IMR-90 (cell line): ENCODE measurements around the gene MAB21L4. TPM values are rescaled to one million over a fixed set of nuclear protein-coding genes. Genes with fewer than 3 reads are reported as not detected.

Source experiments
- ATAC-seq: fragments of 200-7000 bp; cut with Tn5 transposase; 2 replicates; pipeline ENCODE4 v1.9.1; 2020; ENCODE audit warnings: low read depth, mild to moderate bottlenecking, moderate library complexity
- BruUV-seq: library from RNA; stranded (reverse); fragments of 400-500 nt; replicated peaks from 2 replicates; lab custom pipeline; 2021; lab: Mats Ljungman, UMichigan
- CTCF ChIA-PET: fragments of 300-600 bp; formaldehyde crosslinking; extraction: SDS; loops from one replicate; lab custom pipeline; 2021; ENCODE audit warnings: antibody characterized with exemption; lab: Yijun Ruan, JAX
- POLR2A ChIA-PET: fragments of 300-600 bp; sonication (Branson Sonifier 250); formaldehyde crosslinking; loops from one replicate; lab custom pipeline; 2022; ENCODE audit warnings: antibody characterized with exemption; ENCODE audit not compliant: unreplicated experiment; lab: Charles Lee
- DNase-seq: peaks from one replicate; pipeline ENCODE4 v3.0.0; 2013
- H2AFZ ChIP-seq: replicated peaks from 2 replicates; pipeline ENCODE3; 2013; ENCODE audit warnings: low read length, mild to moderate bottlenecking; ENCODE audit not compliant: poor library complexity
- H2AK5ac ChIP-seq: 2 replicates; pipeline ENCODE4 v1.6.1; 2013; ENCODE audit warnings: low read depth, low read length, inconsistent platforms
- H2AK9ac ChIP-seq: replicated peaks from 2 replicates; pipeline ENCODE3; 2013; ENCODE audit warnings: mild to moderate bottlenecking, low read depth, low read length, moderate library complexity; ENCODE audit not compliant: poor library complexity
- H2BK120ac ChIP-seq: 2 replicates; pipeline ENCODE4 v1.6.1; 2013; ENCODE audit warnings: low read depth, low read length, inconsistent platforms
- H2BK15ac ChIP-seq: 3 replicates; pipeline ENCODE4 v1.6.1; 2013; ENCODE audit warnings: low read depth, low read length, inconsistent platforms
- H2BK20ac ChIP-seq: 2 replicates; pipeline ENCODE4 v1.6.1; 2013; ENCODE audit warnings: low read depth, mild to moderate bottlenecking, inconsistent platforms, low read length, moderate library complexity
- H2BK5ac ChIP-seq: 2 replicates; pipeline ENCODE4 v1.6.1; 2013; ENCODE audit warnings: mild to moderate bottlenecking, low read depth, low read length, inconsistent platforms; ENCODE audit not compliant: poor library complexity, severe bottlenecking
- H3K14ac ChIP-seq: replicated peaks from 2 replicates; pipeline ENCODE4 v1.6.1; 2013; ENCODE audit warnings: low read depth, low read length, inconsistent platforms
- H3K18ac ChIP-seq: 2 replicates; pipeline ENCODE4 v1.6.1; 2013; ENCODE audit warnings: low read depth, low read length, control low read depth
- H3K23ac ChIP-seq: 2 replicates; pipeline ENCODE4 v1.6.1; 2013; ENCODE audit warnings: low read depth, low read length, inconsistent platforms
- H3K27ac ChIP-seq: 2 replicates; pipeline ENCODE4 v1.5.1; 2013; ENCODE audit warnings: mild to moderate bottlenecking, control low read depth, low read length; ENCODE audit not compliant: insufficient read depth
- H3K27me3 ChIP-seq: 2 replicates; pipeline ENCODE4 v1.6.1; 2013; ENCODE audit warnings: low read length; ENCODE audit not compliant: control insufficient read depth, insufficient read depth
- H3K36me3 ChIP-seq: 2 replicates; pipeline ENCODE4 v1.6.1; 2013; ENCODE audit warnings: low read length, mixed read lengths; ENCODE audit not compliant: control insufficient read depth, insufficient read depth
- H3K4ac ChIP-seq: 2 replicates; pipeline ENCODE4 v1.6.1; 2013; ENCODE audit warnings: low read depth, low read length, inconsistent platforms
- H3K4me1 ChIP-seq: 2 replicates; pipeline ENCODE4 v1.6.1; 2013; ENCODE audit warnings: low read length, mixed read lengths; ENCODE audit not compliant: control insufficient read depth, insufficient read depth
- H3K4me2 ChIP-seq: 2 replicates; pipeline ENCODE4 v1.6.1; 2013; ENCODE audit warnings: low read depth, mild to moderate bottlenecking, control low read depth, low read length, moderate library complexity
- H3K4me3 ChIP-seq: 2 replicates; pipeline ENCODE4 v1.5.1; 2013; ENCODE audit warnings: low read depth, mild to moderate bottlenecking, control low read depth, low read length, moderate library complexity; ENCODE audit not compliant: insufficient read depth
- H3K56ac ChIP-seq: 2 replicates; pipeline ENCODE4 v1.6.1; 2013; ENCODE audit warnings: low read length, inconsistent platforms; ENCODE audit not compliant: insufficient read depth; ENCODE audit errors: extremely low read depth
- H3K79me1 ChIP-seq, 2 experiments: 2 replicates each; pipeline ENCODE4 v1.6.1; 2013; ENCODE audit warnings: low read length in 2 of 2, inconsistent platforms in 1 of 2, low read depth in 1 of 2
- H3K9ac ChIP-seq: 2 replicates; pipeline ENCODE4 v1.6.1; 2013; ENCODE audit warnings: low read depth, low read length, control low read depth
- H3K9me1 ChIP-seq: 2 replicates; pipeline ENCODE4 v1.6.1; 2013; ENCODE audit warnings: low read length, inconsistent platforms; ENCODE audit not compliant: insufficient read depth
- H3K9me3 ChIP-seq: 2 replicates; pipeline ENCODE4 v1.6.1; 2013; ENCODE audit warnings: low read length; ENCODE audit not compliant: control insufficient read depth, insufficient read depth
- H4K20me1 ChIP-seq: 2 replicates; pipeline ENCODE4 v1.6.1; 2013; ENCODE audit warnings: low read length, inconsistent platforms; ENCODE audit not compliant: insufficient read depth
- H4K5ac ChIP-seq: 2 replicates; pipeline ENCODE4 v1.6.1; 2013; ENCODE audit warnings: mild to moderate bottlenecking, low read depth, low read length, control low read depth
- H4K8ac ChIP-seq, 2 experiments: 2 replicates each; pipeline ENCODE4 v1.6.1; 2013; ENCODE audit warnings: low read depth in 2 of 2, low read length in 2 of 2, control low read depth in 1 of 2, inconsistent platforms in 1 of 2
- H4K91ac ChIP-seq: 2 replicates; pipeline ENCODE4 v1.6.1; 2013; ENCODE audit warnings: low read depth, low read length, inconsistent platforms; ENCODE audit not compliant: insufficient read depth
- BHLHE40 ChIP-seq: fragments of 150-350 bp; IDR thresholded peaks from 2 replicates; pipeline ENCODE4 v1.6.1; 2016; ENCODE audit warnings: mild to moderate bottlenecking, low read depth, low read length
- CEBPB ChIP-seq: IDR thresholded peaks from 2 replicates; pipeline ENCODE4 v1.6.1; 2012; ENCODE audit warnings: low read depth, low read length, improper control_type of control experiment
- CHD1 ChIP-seq: IDR thresholded peaks from 2 replicates; pipeline ENCODE4 v1.6.1; 2012; ENCODE audit warnings: low read depth, low read length, improper control_type of control experiment
- CTCF ChIP-seq: conservative IDR thresholded peaks from 2 replicates; pipeline ENCODE4 v1.5.1; 2012; ENCODE audit warnings: mild to moderate bottlenecking, low read depth, low read length, improper control_type of control experiment
- ELK1 ChIP-seq: fragments of 150-350 bp; IDR thresholded peaks from 2 replicates; pipeline ENCODE4 v1.6.1; 2016; ENCODE audit warnings: low read depth, mild to moderate bottlenecking, low read length, moderate library complexity, borderline replicate concordance
- FOS ChIP-seq: fragments of 150-350 bp; IDR thresholded peaks from 2 replicates; pipeline ENCODE4 v1.6.1; 2016; ENCODE audit warnings: low read depth, low read length
- MAFK ChIP-seq: IDR thresholded peaks from 2 replicates; pipeline ENCODE4 v1.6.1; 2012; ENCODE audit warnings: low read depth, low read length, improper control_type of control experiment
- MAZ ChIP-seq: IDR thresholded peaks from 2 replicates; pipeline ENCODE4 v1.6.1; 2012; ENCODE audit warnings: low read depth, mild to moderate bottlenecking, low read length, improper control_type of control experiment, moderate library complexity, borderline replicate concordance
- MXI1 ChIP-seq: IDR thresholded peaks from 2 replicates; pipeline ENCODE4 v1.6.1; 2012; ENCODE audit warnings: low read depth, mild to moderate bottlenecking, low read length, moderate library complexity, borderline replicate concordance
- NFE2L2 ChIP-seq: fragments of 150-350 bp; IDR thresholded peaks from 2 replicates; pipeline ENCODE4 v1.6.1; 2016; ENCODE audit warnings: low read depth, mild to moderate bottlenecking, low read length
- POLR2A ChIP-seq: IDR thresholded peaks from 2 replicates; pipeline ENCODE4 v1.6.1; 2012; ENCODE audit warnings: mild to moderate bottlenecking, low read depth, low read length
- RAD21 ChIP-seq: IDR thresholded peaks from 2 replicates; pipeline ENCODE4 v1.6.1; 2012; ENCODE audit warnings: low read length, improper control_type of control experiment
- RCOR1 ChIP-seq: IDR thresholded peaks from 2 replicates; pipeline ENCODE4 v1.6.1; 2012; ENCODE audit warnings: mild to moderate bottlenecking, low read length, improper control_type of control experiment; ENCODE audit not compliant: insufficient replicate concordance
- RFX5 ChIP-seq: IDR thresholded peaks from 2 replicates; pipeline ENCODE4 v1.8.0; 2012; ENCODE audit warnings: low read depth, mild to moderate bottlenecking, low read length, moderate library complexity
- SMC3 ChIP-seq: fragments of 150-350 bp; IDR thresholded peaks from 2 replicates; pipeline ENCODE4 v1.6.1; 2016; ENCODE audit warnings: low read depth, mild to moderate bottlenecking, antibody characterized with exemption, low read length, moderate library complexity
- USF2 ChIP-seq: fragments of 150-350 bp; IDR thresholded peaks from 2 replicates; pipeline ENCODE4 v1.6.1; 2017; ENCODE audit warnings: mild to moderate bottlenecking, antibody characterized with exemption, low read length, low read depth
- WGBS, 2 experiments: methylation state at CpG; one replicate each; pipeline versions ENCODE4 v1.1.5 to v1.1.7; 2013; ENCODE audit warnings: missing lambda C conversion rate in 2 of 2; ENCODE audit not compliant: insufficient read length in 1 of 2; ENCODE audit errors: extremely low coverage in 2 of 2; 5-methylcytosine and 5-hydroxymethylcytosine counted together
- dilution Hi-C: fragments of 300-500 bp; cut with HindIII; formaldehyde crosslinking; loops from one replicate; pipeline ENCODE4 v1.14.3; 2018; ENCODE audit warnings: low sequenced_read_pairs; ENCODE audit not compliant: unreplicated experiment
- in situ Hi-C: fragments of 300-500 bp; cut with MboI; formaldehyde crosslinking; loops from 3 replicates; pipeline ENCODE4 v1.14.3; 2019; ENCODE audit warnings: low sequenced_read_pairs, inconsistent platforms, mixed read lengths
- intact Hi-C: fragments of 100-400 bp; cut with micrococcal nuclease; formaldehyde crosslinking; loops from 2 replicates; pipeline ENCODE4 v1.10.0; 2022
- polyA plus RNA-seq, 3 experiments: library from polyadenylated mRNA; depleted of rRNA; stranded (reverse); fragments of >200 nt; gene quantifications; 2 replicates each; pipeline ENCODE4 v1.2.3, GENCODE V29; 2012; ENCODE audit warnings: low replicate concordance in 1 of 3
- total RNA-seq: library from RNA; depleted of rRNA; stranded (reverse); fragments of >200 nt; gene quantifications from 2 replicates; pipeline ENCODE4 v1.2.3, GENCODE V29; 2012

Gene MAB21L4
- total and polyA plus RNA-seq, 2 of the 4 experiments (the other 2 are of a cell fraction): not detected

- H3K14ac ChIP-seq: no peak overlapping the region
- no peak overlapping the region for H3K4me2 ChIP-seq
- H3K4me1 ChIP-seq: peaks cover 27% of the 10 kb centered on the region
- 57% methylated on average over 2 of the region's 15 CpGs; no CpG with 5 or more reads in 1 of the 2 experiments for WGBS, 2 experiments
- H3K36me3 ChIP-seq: no peaks in the 10 kb centered on the region
- H2AFZ ChIP-seq: peak overlapping the region; percentile 46
- H3K9ac ChIP-seq: no peak overlapping the region
- no TSS peak for BruUV-seq
- H4K91ac ChIP-seq: peak overlapping the region; percentile 44
- peak overlapping the region; percentile 36; the same call in 1 of the 2 replicates for H3K4ac ChIP-seq
- no peaks in the 10 kb centered on the region for H3K79me1 ChIP-seq
- peak overlapping the region; percentile 26; the same call in 2 of the 3 replicates for H2BK15ac ChIP-seq
- no peaks in the 10 kb centered on the region for H4K20me1 ChIP-seq
- no peaks in the 10 kb centered on the region for H3K9me3 ChIP-seq
- in situ Hi-C loops: no loop called here
- no peak overlapping the region for H3K56ac ChIP-seq
- peak overlapping the region; percentile 83; the same call in 1 of the 2 replicates for H4K5ac ChIP-seq
- TF ChIP-seq BHLHE40 (no peak), RFX5 (no peak), RAD21 (no peak), CEBPB (no peak), MAFK (no peak), POLR2A (no peak), RCOR1 (no peak), FOS (no peak), SMC3 (no peak), MAZ (no peak), ELK1 (no peak), USF2 (no peak), CHD1 (no peak), NFE2L2 (no peak), CTCF (no peak), MXI1 (no peak)
- dilution Hi-C loops: no loop called here
- H2BK120ac ChIP-seq: peak overlapping the region; percentile 37
- DNase-seq (no peak), ATAC-seq (no peak)
- ChIA-PET CTCF (no interaction called here), POLR2A (no interaction called here)
- H3K27ac ChIP-seq: no peak overlapping the region
- no peak overlapping the region for H3K23ac ChIP-seq
- peak overlapping the region in 1 of 2 experiments; percentile 52; a peak in 1 of 4 replicates for H4K8ac ChIP-seq
- H2BK20ac ChIP-seq: peak overlapping the region; percentile 34; the same call in 1 of the 2 replicates
- no peaks in the 10 kb centered on the region for H3K27me3 ChIP-seq
- no peak overlapping the region for H3K4me3 ChIP-seq
- H3K9me1 ChIP-seq: peaks cover 16% of the 10 kb centered on the region
- H3K18ac ChIP-seq: peak overlapping the region; percentile 5; the same call in 1 of the 2 replicates
- peak overlapping the region; percentile 99 for H2AK5ac ChIP-seq
- intact Hi-C loops: no loop called here
- H2BK5ac ChIP-seq: peak overlapping the region; percentile 51
- H2AK9ac ChIP-seq: peak overlapping the region; percentile 81
These were observed 27.1 kb upstream of the MAB21L4 start for GRCh38 chr2:240922982-240923537.
